ENCODE data around the gene GLYATL3. TPM values are rescaled to one million over a fixed set of nuclear protein-coding genes. Genes with fewer than 3 reads are reported as not detected.

Gene GLYATL3
- total RNA-seq, 2 experiments from 2014 or later = not detected

DNA sequence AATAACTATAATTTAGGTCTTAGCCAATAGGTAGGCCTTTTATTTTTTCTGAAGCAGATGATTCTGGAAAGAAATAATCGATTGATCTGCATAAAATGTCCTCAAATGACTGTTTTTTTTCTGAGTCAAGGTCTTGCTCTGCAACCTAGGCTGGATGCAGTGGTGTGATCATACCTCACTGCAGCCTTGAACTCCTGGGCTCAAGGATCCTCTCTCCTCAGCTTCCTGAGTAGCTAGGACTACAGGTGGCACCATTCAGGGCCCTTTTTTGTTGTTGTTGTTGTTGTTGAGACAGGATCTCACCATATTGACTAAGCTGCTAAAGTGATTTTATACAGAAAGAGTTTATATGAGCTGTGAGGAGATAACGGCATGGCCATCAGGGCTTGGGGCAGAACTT is 18.2 kb downstream of the GLYATL3 start:
- CTCF ChIA-PET = interaction anchor here (0.7 to 2.3 kb wide), 2 partner anchors 14 to 40 kb away, joined by 4 to 5 read pairs; no protein-coding TSS in a partner anchor
- H3K4me3 Mint-ChIP-seq = no peak overlapping the region
- intact Hi-C loops (cut with micrococcal nuclease) = no loop called here
- no peaks in the 10 kb centered on the region for H3K36me3 Mint-ChIP-seq (ENCODE audit: low read depth)
- H3K9me3 Mint-ChIP-seq = no peaks in the 10 kb centered on the region
- H3K4me1 Mint-ChIP-seq (ENCODE audit: low read depth) = no peaks in the 10 kb centered on the region
- no peak overlapping the region for H3K27ac Mint-ChIP-seq
- no peak for DNase-seq
- H3K27me3 Mint-ChIP-seq (ENCODE audit: low read depth) = peaks cover 9% of the 10 kb centered on the region

- CTCF ChIA-PET = interaction anchor here (0.6 kb wide), 1 partner anchor 104 kb away, joined by 3 read pairs; no protein-coding TSS in a partner anchor
Observed at GRCh38 chr6:49519660-49520059, 19.9 kb downstream of the GLYATL3 start.

GRCh38 chr6:49522710-49523593 is 23.2 kb downstream of the GLYATL3 start:
- Mint-ChIP-seq H3K4me3 (no peak overlapping the region), H3K27ac (no peak overlapping the region), H3K36me3 (ENCODE audit: low read depth) (no peaks in the 10 kb centered on the region), H3K4me1 (ENCODE audit: low read depth) (no peaks in the 10 kb centered on the region), H3K27me3 (ENCODE audit: low read depth) (peaks cover 4% of the 10 kb centered on the region), H3K9me3 (no peaks in the 10 kb centered on the region)
- no peak for DNase-seq
- intact Hi-C loops (cut with micrococcal nuclease) = no loop called here
- CTCF ChIA-PET = interaction anchor here (1.3 kb wide), 1 partner anchor 84 kb away, joined by 3 read pairs; no protein-coding TSS in a partner anchor

More at GRCh38 chr6:49519660-49520059, 19.9 kb downstream of the GLYATL3 start:
- Mint-ChIP-seq H3K27me3 (ENCODE audit: low read depth) (peaks cover 4% of the 10 kb centered on the region), H3K27ac (no peak overlapping the region), H3K36me3 (ENCODE audit: low read depth) (no peaks in the 10 kb centered on the region), H3K4me1 (ENCODE audit: low read depth) (no peaks in the 10 kb centered on the region), H3K9me3 (no peaks in the 10 kb centered on the region), H3K4me3 (no peak overlapping the region)
- intact Hi-C loops (cut with micrococcal nuclease) = no loop called here
- DNase-seq = no peak

DNA sequence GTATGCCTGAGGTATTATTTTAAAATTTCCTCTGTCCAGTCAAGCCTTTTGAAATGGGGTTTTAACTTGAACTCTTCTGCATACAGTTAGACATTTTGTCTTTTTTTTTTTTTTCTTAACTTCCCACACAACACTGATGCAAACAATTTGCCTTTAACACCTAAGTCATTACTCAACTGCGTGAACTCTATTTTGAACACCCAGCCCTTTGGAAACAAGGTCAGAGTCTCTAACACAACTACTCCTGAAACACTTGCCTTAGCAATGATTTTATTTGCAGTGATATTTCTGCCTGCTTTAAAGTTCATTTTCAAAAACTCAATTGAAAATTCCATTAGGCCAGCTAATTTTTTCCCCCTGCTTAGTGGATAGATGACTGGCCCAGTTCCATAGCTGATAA is 24.2 kb downstream of the GLYATL3 start:
- DNase-seq = no peak

DNA sequence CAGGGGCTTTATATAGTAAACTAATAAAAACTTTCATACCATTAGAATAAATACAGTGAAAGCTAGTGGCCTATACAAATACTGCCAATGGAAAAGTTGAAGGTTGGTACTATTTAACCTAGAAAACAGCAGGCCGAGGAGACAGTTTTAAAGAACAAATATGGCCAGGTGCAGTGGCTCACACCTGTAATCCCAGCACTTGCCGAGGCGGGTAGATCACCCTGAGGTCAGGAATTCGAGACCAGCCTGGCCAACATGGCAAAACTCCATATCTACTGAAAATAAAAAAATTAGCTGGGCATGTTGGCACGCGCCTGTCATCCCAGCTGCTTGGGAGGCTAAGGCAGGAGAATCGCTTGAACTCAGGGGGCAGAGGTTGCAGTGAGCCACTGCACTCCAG is 24.8 kb downstream of the GLYATL3 start:
- CTCF ChIA-PET = interaction anchor here (0.6 to 1.3 kb wide), 4 partner anchors 25 to 115 kb away, joined by 3 to 4 read pairs (median 3); no protein-coding TSS in a partner anchor
- H3K36me3 Mint-ChIP-seq (ENCODE audit: low read depth) = no peaks in the 10 kb centered on the region
- H3K9me3 Mint-ChIP-seq = no peaks in the 10 kb centered on the region
- no peak overlapping the region for H3K4me3 Mint-ChIP-seq
- DNase-seq = no peak
- peaks cover 4% of the 10 kb centered on the region for H3K27me3 Mint-ChIP-seq (ENCODE audit: low read depth)
- intact Hi-C loops (cut with micrococcal nuclease) = no loop called here
- no peak overlapping the region for H3K27ac Mint-ChIP-seq
- no peaks in the 10 kb centered on the region for H3K4me1 Mint-ChIP-seq (ENCODE audit: low read depth)

More for the DNA sequence above, 24.2 kb downstream of the GLYATL3 start:
- H3K27me3 Mint-ChIP-seq (ENCODE audit: low read depth) = peaks cover under 1% of the 10 kb centered on the region
- H3K9me3 Mint-ChIP-seq = no peaks in the 10 kb centered on the region
- H3K27ac Mint-ChIP-seq = no peak overlapping the region
- CTCF ChIA-PET = interaction anchor here (1.3 kb wide), 1 partner anchor 83 kb away, joined by 3 read pairs; no protein-coding TSS in a partner anchor
- intact Hi-C loops (cut with micrococcal nuclease) = no loop called here
- H3K4me1 Mint-ChIP-seq (ENCODE audit: low read depth) = no peaks in the 10 kb centered on the region
- no peaks in the 10 kb centered on the region for H3K36me3 Mint-ChIP-seq (ENCODE audit: low read depth)
- no peak overlapping the region for H3K4me3 Mint-ChIP-seq

DNA sequence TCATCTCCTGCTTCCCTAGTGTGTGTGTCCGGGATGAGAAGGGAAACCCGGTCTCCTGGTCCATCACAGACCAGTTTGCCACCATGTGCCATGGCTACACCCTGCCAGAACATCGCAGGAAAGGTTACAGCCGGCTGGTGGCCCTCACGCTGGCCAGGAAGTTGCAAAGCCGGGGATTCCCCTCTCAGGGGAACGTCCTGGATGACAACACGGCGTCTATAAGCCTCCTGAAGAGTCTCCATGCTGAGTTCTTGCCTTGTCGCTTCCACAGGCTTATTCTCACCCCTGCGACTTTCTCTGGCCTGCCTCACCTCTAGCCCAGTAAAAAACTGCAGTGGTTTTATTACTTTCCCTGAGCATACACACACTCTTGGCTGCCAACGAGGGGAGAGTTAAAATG is 26.9 kb downstream of the GLYATL3 start:
- Mint-ChIP-seq H3K27ac (no peak overlapping the region), H3K27me3 (ENCODE audit: low read depth) (peaks cover 5% of the 10 kb centered on the region), H3K9me3 (no peaks in the 10 kb centered on the region), H3K36me3 (ENCODE audit: low read depth) (no peaks in the 10 kb centered on the region), H3K4me1 (ENCODE audit: low read depth) (no peaks in the 10 kb centered on the region), H3K4me3 (no peak overlapping the region)
- CTCF ChIA-PET = no interaction called here
- intact Hi-C loops (cut with micrococcal nuclease) = no loop called here
- no peak for DNase-seq

GRCh38 chr6:49527320-49527719 is 27.6 kb downstream of the GLYATL3 start:
- no peak for DNase-seq
- H3K36me3 Mint-ChIP-seq (ENCODE audit: low read depth) = no peaks in the 10 kb centered on the region
- H3K9me3 Mint-ChIP-seq = no peaks in the 10 kb centered on the region
- no peaks in the 10 kb centered on the region for H3K4me1 Mint-ChIP-seq (ENCODE audit: low read depth)
- H3K27me3 Mint-ChIP-seq (ENCODE audit: low read depth) = peaks cover 5% of the 10 kb centered on the region
- no peak overlapping the region for H3K27ac Mint-ChIP-seq
- intact Hi-C loops (cut with micrococcal nuclease) = no loop called here
- CTCF ChIA-PET = no interaction called here
- no peak overlapping the region for H3K4me3 Mint-ChIP-seq

GRCh38 chr6:49528571-49528970 is 28.8 kb downstream of the GLYATL3 start:
- H3K36me3 Mint-ChIP-seq (ENCODE audit: low read depth) = no peaks in the 10 kb centered on the region
- H3K27ac Mint-ChIP-seq = no peak overlapping the region
- no peaks in the 10 kb centered on the region for H3K9me3 Mint-ChIP-seq
- intact Hi-C loops (cut with micrococcal nuclease) = no loop called here
- no peaks in the 10 kb centered on the region for H3K4me1 Mint-ChIP-seq (ENCODE audit: low read depth)
- no peak overlapping the region for H3K4me3 Mint-ChIP-seq
- peaks cover 5% of the 10 kb centered on the region for H3K27me3 Mint-ChIP-seq (ENCODE audit: low read depth)
- no peak for DNase-seq
- CTCF ChIA-PET = interaction anchor here (0.8 to 1.1 kb wide), 2 partner anchors 13 to 41 kb away, joined by 3 read pairs; no protein-coding TSS in a partner anchor

GRCh38 chr6:49530141-49530776 is 30.5 kb downstream of the GLYATL3 start:
- no peaks in the 10 kb centered on the region for H3K4me1 Mint-ChIP-seq (ENCODE audit: low read depth)
- H3K27ac Mint-ChIP-seq = no peak overlapping the region
- H3K27me3 Mint-ChIP-seq (ENCODE audit: low read depth) = peaks cover 5% of the 10 kb centered on the region
- CTCF ChIA-PET = interaction anchor here (0.6 to 6.1 kb wide), 5 partner anchors 19 to 1376 kb away, joined by 6 to 91 read pairs (median 16); partner anchors contain the start of gene C6orf141
- no peaks in the 10 kb centered on the region for H3K9me3 Mint-ChIP-seq
- DNase-seq = no peak
- no peaks in the 10 kb centered on the region for H3K36me3 Mint-ChIP-seq (ENCODE audit: low read depth)
- intact Hi-C loops (cut with micrococcal nuclease) = loop anchor here (5.0 kb wide), 1 partner anchor 1072 kb away; no protein-coding TSS in a partner anchor
- no peak overlapping the region for H3K4me3 Mint-ChIP-seq

DNA sequence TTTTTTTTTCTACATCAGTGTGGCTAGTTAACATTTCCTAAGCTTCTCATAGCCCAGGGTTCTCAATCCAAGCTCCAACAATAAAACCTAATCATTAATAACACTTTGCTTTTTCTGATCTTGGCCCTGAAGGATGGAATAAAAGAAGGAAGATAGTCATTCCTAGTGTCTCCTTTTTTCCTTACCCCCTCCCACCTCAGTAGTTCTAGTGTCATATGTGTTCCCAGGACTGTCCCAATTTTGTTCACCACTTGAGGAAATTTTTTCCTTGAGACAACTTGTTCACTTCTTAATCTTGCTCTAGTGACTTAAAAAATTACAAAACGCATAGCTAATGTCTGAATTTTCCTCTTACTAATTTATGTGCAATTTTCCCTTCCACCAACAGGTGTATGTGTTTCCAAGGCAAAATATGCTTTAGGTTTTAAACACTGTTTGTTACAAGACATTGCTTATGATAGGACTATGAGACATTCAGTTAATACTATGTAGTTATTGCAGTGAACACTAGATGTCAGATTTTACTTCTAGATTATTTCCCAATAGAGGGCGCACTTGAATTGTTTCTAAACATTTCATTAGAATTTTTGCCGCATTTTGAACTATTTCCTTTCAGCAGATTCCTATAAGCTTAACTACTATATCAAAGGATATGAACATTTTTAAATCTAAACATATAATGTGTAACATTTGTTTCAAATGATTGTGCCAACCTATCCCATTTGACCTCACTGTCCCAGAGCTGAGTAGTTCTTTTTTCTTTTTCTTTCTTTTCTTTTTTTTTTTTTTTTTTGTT is 32.2 kb downstream of the GLYATL3 start:
- H3K4me1 Mint-ChIP-seq (ENCODE audit: low read depth) = no peaks in the 10 kb centered on the region
- no peaks in the 10 kb centered on the region for H3K9me3 Mint-ChIP-seq
- DNase-seq = no peak
- CTCF ChIA-PET = interaction anchor here (0.7 to 6.1 kb wide), 31 partner anchors 8 to 319 kb away, joined by 3 to 91 read pairs (median 5); partner anchors contain the start of gene C6orf141
- intact Hi-C loops (cut with micrococcal nuclease) = loop anchor here (1.0 to 5.0 kb wide), 4 partner anchors 39 to 1070 kb away; no protein-coding TSS in a partner anchor
- H3K27me3 Mint-ChIP-seq (ENCODE audit: low read depth) = peaks cover 5% of the 10 kb centered on the region
- no peak overlapping the region for H3K27ac Mint-ChIP-seq
- no peak overlapping the region for H3K4me3 Mint-ChIP-seq
- H3K36me3 Mint-ChIP-seq (ENCODE audit: low read depth) = no peaks in the 10 kb centered on the region

GRCh38 chr6:49535795-49536194 is 36.1 kb downstream of the GLYATL3 start:
- CTCF ChIA-PET = interaction anchor here (0.7 to 6.1 kb wide), 2 partner anchors 71 to 316 kb away, joined by 3 to 91 read pairs; no protein-coding TSS in a partner anchor
- H3K4me1 Mint-ChIP-seq (ENCODE audit: low read depth) = no peaks in the 10 kb centered on the region
- H3K36me3 Mint-ChIP-seq (ENCODE audit: low read depth) = no peaks in the 10 kb centered on the region
- no peak overlapping the region for H3K4me3 Mint-ChIP-seq
- no peaks in the 10 kb centered on the region for H3K27me3 Mint-ChIP-seq (ENCODE audit: low read depth)
- no peak for DNase-seq
- intact Hi-C loops (cut with micrococcal nuclease) = no loop called here
- no peaks in the 10 kb centered on the region for H3K9me3 Mint-ChIP-seq
- H3K27ac Mint-ChIP-seq = no peak overlapping the region

DNA sequence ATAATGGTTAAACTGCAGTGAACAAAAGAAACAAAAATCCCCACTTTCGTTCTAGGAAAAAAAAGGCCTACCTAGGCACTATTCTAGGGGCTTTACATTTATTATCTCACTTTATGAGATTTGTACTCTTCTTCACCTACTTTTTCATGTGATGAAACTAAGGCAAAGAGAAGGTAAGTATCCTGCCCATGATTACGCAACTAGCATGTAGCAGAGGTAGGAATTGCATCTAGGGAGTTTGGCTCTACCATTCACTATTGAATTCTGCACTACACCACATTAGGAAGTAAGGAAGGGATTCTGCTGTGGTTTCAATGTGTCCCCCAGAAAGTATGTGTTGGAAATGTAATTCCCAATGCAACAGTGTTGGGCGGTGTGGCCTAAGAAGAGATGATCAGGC is 39.4 kb downstream of the GLYATL3 start:
- CTCF ChIA-PET = no interaction called here
- H3K4me1 Mint-ChIP-seq (ENCODE audit: low read depth) = peaks cover 4% of the 10 kb centered on the region
- H3K9me3 Mint-ChIP-seq = no peaks in the 10 kb centered on the region
- H3K27ac Mint-ChIP-seq = no peak overlapping the region
- intact Hi-C loops (cut with micrococcal nuclease) = no loop called here
- no peaks in the 10 kb centered on the region for H3K36me3 Mint-ChIP-seq (ENCODE audit: low read depth)
- H3K27me3 Mint-ChIP-seq (ENCODE audit: low read depth) = peaks cover 2% of the 10 kb centered on the region
- no peak overlapping the region for H3K4me3 Mint-ChIP-seq
- DNase-seq = no peak
